SK-N-SH treated with all-trans-retinoic acid at 6 μM for 48 hours (cell line): ENCODE data around the gene ZNF236.

Source experiments
- ATAC-seq: fragments of 200-7000 bp; cut with Tn5 transposase; 3 replicates; pipeline ENCODE4 v1.9.1; 2020; ENCODE audit warnings: mild to moderate bottlenecking, moderate library complexity
- ARNTL ChIP-seq: fragments of 450-650 bp; formaldehyde crosslinking; IDR thresholded peaks from 2 replicates; pipeline ENCODE4 v1.5.0; 2020; ENCODE audit warnings: low read depth, mild to moderate bottlenecking, moderate library complexity, borderline replicate concordance
- CSDC2 ChIP-seq: fragments of 250-450 bp; sonication (Bioruptor Pico); IDR thresholded peaks from 2 replicates; pipeline ENCODE4 v1.5.0; 2020; ENCODE audit warnings: mild to moderate bottlenecking, moderate library complexity
- GLIS3 ChIP-seq: fragments of 250-450 bp; sonication (Bioruptor Pico); IDR thresholded peaks from 2 replicates; pipeline ENCODE4 v1.5.0; 2020; ENCODE audit warnings: mild to moderate bottlenecking, moderate library complexity
- ISL1 ChIP-seq: fragments of 250-450 bp; sonication (Bioruptor Pico); IDR thresholded peaks from 2 replicates; pipeline ENCODE4 v2.1.2; 2022; ENCODE audit warnings: mild to moderate bottlenecking, moderate library complexity
- OSR1 ChIP-seq: fragments of 250-450 bp; sonication (Bioruptor Pico); IDR thresholded peaks from 2 replicates; pipeline ENCODE4 v1.8.0; 2022; ENCODE audit warnings: moderate library complexity, mild to moderate bottlenecking, inconsistent platforms
- POU6F1 ChIP-seq: fragments of 250-450 bp; sonication (Bioruptor Pico); IDR thresholded peaks from 2 replicates; pipeline ENCODE4 v1.8.0; 2021; ENCODE audit warnings: low read depth, mild to moderate bottlenecking, moderate library complexity, borderline replicate concordance
- PPARA ChIP-seq: fragments of 250-450 bp; sonication (Bioruptor Pico); IDR thresholded peaks from 2 replicates; pipeline ENCODE4 v1.5.0; 2020; ENCODE audit warnings: mild to moderate bottlenecking, borderline replicate concordance
- RARB ChIP-seq: fragments of 250-450 bp; sonication (Bioruptor Pico); IDR thresholded peaks from 2 replicates; pipeline ENCODE4 v1.8.0; 2021; ENCODE audit warnings: mild to moderate bottlenecking, moderate library complexity
- TOX ChIP-seq: fragments of 250-450 bp; sonication (Bioruptor Pico); IDR thresholded peaks from 2 replicates; pipeline ENCODE4 v1.8.0; 2021; ENCODE audit warnings: mild to moderate bottlenecking, moderate library complexity, borderline replicate concordance
- ZFP3 ChIP-seq: fragments of 250-450 bp; sonication (Bioruptor Pico); IDR thresholded peaks from 2 replicates; pipeline ENCODE4 v1.5.0; 2020; ENCODE audit warnings: mild to moderate bottlenecking, moderate library complexity
- ZFP30 ChIP-seq: fragments of 450-650 bp; formaldehyde crosslinking; IDR thresholded peaks from 2 replicates; pipeline ENCODE4 v1.5.0; 2022; ENCODE audit warnings: mild to moderate bottlenecking, moderate library complexity
- ZNF565 ChIP-seq: fragments of 450-650 bp; formaldehyde crosslinking; conservative IDR thresholded peaks from 2 replicates; pipeline ENCODE4 v1.5.0; 2020; ENCODE audit warnings: low read depth, mild to moderate bottlenecking, moderate library complexity
- ZNF70 ChIP-seq: fragments of 450-650 bp; formaldehyde crosslinking; IDR thresholded peaks from 2 replicates; pipeline ENCODE4 v1.5.0; 2020; ENCODE audit warnings: mild to moderate bottlenecking, moderate library complexity
- ZNF8 ChIP-seq: fragments of 450-650 bp; formaldehyde crosslinking; IDR thresholded peaks from 2 replicates; pipeline ENCODE4 v1.5.0; 2020; ENCODE audit warnings: mild to moderate bottlenecking, moderate library complexity
- TF ChIP-seq, protein P1 (sequence below): fragments of 250-450 bp; sonication (Bioruptor Pico); IDR thresholded peaks from 2 replicates; pipeline ENCODE4 v1.8.0; 2020; ENCODE audit warnings: mild to moderate bottlenecking, moderate library complexity, borderline replicate concordance
- TF ChIP-seq, protein P2 (sequence below): fragments of 250-450 bp; sonication (Bioruptor Pico); IDR thresholded peaks from 2 replicates; pipeline ENCODE4 v1.5.0; 2020; ENCODE audit warnings: mild to moderate bottlenecking, moderate library complexity
- TF ChIP-seq, protein P3 (sequence below): fragments of 250-450 bp; sonication (Bioruptor Pico); IDR thresholded peaks from 2 replicates; pipeline ENCODE4 v1.5.1; 2020; ENCODE audit warnings: low read depth, mild to moderate bottlenecking, moderate library complexity

Gene ZNF236

DNA sequence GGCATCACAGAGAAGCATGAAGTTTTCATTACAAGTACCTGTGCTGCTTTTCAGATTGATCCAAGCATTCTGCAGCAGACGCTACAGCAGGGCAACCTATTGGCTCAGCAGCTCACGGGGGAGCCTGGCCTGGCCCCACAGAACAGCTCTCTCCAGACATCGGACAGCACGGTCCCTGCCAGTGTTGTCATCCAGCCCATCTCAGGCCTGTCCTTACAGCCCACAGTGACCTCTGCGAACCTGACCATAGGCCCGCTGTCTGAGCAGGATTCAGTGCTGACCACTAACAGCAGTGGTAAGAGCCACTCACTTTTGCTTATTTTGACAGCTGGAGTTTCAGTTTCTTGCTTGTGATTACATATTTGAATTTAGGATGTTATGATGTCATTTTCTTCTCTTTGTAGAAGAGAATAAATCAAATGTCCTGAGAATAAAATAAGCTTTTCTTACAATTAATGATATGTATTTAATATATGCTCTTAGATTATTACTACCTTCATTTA is 104.9 kb downstream of the ZNF236 start:
- ATAC-seq, result no peak
- no peak for TF ChIP-seq ARNTL (CRISPR knock-in tag)
- no peak for TF ChIP-seq ISL1
- TF ChIP-seq, protein P1, sequence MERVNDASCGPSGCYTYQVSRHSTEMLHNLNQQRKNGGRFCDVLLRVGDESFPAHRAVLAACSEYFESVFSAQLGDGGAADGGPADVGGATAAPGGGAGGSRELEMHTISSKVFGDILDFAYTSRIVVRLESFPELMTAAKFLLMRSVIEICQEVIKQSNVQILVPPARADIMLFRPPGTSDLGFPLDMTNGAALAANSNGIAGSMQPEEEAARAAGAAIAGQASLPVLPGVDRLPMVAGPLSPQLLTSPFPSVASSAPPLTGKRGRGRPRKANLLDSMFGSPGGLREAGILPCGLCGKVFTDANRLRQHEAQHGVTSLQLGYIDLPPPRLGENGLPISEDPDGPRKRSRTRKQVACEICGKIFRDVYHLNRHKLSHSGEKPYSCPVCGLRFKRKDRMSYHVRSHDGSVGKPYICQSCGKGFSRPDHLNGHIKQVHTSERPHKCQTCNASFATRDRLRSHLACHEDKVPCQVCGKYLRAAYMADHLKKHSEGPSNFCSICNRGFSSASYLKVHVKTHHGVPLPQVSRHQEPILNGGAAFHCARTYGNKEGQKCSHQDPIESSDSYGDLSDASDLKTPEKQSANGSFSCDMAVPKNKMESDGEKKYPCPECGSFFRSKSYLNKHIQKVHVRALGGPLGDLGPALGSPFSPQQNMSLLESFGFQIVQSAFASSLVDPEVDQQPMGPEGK, result no peak
- TF ChIP-seq ZFP3 (CRISPR knock-in tag), result no peak
- TF ChIP-seq, protein P2, sequence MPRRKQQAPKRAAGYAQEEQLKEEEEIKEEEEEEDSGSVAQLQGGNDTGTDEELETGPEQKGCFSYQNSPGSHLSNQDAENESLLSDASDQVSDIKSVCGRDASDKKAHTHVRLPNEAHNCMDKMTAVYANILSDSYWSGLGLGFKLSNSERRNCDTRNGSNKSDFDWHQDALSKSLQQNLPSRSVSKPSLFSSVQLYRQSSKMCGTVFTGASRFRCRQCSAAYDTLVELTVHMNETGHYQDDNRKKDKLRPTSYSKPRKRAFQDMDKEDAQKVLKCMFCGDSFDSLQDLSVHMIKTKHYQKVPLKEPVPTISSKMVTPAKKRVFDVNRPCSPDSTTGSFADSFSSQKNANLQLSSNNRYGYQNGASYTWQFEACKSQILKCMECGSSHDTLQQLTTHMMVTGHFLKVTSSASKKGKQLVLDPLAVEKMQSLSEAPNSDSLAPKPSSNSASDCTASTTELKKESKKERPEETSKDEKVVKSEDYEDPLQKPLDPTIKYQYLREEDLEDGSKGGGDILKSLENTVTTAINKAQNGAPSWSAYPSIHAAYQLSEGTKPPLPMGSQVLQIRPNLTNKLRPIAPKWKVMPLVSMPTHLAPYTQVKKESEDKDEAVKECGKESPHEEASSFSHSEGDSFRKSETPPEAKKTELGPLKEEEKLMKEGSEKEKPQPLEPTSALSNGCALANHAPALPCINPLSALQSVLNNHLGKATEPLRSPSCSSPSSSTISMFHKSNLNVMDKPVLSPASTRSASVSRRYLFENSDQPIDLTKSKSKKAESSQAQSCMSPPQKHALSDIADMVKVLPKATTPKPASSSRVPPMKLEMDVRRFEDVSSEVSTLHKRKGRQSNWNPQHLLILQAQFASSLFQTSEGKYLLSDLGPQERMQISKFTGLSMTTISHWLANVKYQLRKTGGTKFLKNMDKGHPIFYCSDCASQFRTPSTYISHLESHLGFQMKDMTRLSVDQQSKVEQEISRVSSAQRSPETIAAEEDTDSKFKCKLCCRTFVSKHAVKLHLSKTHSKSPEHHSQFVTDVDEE, result no peak
- TF ChIP-seq ZNF565, result no peak
- no peak for TF ChIP-seq GLIS3 (CRISPR knock-in tag)
- TF ChIP-seq PPARA (CRISPR knock-in tag), result no peak
- no peak for TF ChIP-seq TOX
- no peak for TF ChIP-seq OSR1 (CRISPR knock-in tag)
- TF ChIP-seq ZFP30 (CRISPR knock-in tag), result no peak
- no peak for TF ChIP-seq ZNF8
- TF ChIP-seq ZNF70 (CRISPR knock-in tag), result no peak
- TF ChIP-seq CSDC2 (CRISPR knock-in tag), result no peak

GRCh38 chr18:76928179-76928868 is 106.0 kb downstream of the ZNF236 start:
- TF ChIP-seq ZNF565 (no peak), POU6F1 (CRISPR knock-in tag) (no peak), OSR1 (CRISPR knock-in tag) (no peak), RARB (CRISPR knock-in tag) (no peak), ARNTL (CRISPR knock-in tag) (no peak)
- TF ChIP-seq, protein P1, result no peak
- TF ChIP-seq, protein P3, sequence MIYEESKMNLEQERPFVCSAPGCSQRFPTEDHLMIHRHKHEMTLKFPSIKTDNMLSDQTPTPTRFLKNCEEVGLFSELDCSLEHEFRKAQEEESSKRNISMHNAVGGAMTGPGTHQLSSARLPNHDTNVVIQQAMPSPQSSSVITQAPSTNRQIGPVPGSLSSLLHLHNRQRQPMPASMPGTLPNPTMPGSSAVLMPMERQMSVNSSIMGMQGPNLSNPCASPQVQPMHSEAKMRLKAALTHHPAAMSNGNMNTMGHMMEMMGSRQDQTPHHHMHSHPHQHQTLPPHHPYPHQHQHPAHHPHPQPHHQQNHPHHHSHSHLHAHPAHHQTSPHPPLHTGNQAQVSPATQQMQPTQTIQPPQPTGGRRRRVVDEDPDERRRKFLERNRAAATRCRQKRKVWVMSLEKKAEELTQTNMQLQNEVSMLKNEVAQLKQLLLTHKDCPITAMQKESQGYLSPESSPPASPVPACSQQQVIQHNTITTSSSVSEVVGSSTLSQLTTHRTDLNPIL, result no peak
- ATAC-seq, result no peak

GRCh38 chr18:76931171-76931570 is 108.8 kb downstream of the ZNF236 start:
- no peak for ATAC-seq

More at GRCh38 chr18:76931171-76931570, 108.8 kb downstream of the ZNF236 start:
- TF ChIP-seq RARB (CRISPR knock-in tag) (no peak), PPARA (CRISPR knock-in tag) (no peak)
